NCI-H510A treated with DMSO at 0.1 percent for 48 hours (cell line): ENCODE data around the gene HERPUD1.
A peak's percentile ranks its signal among the peaks of the same experiment; 100 is the strongest.
"Not testable (repeated sequence)": the region's sequence is repeated elsewhere in the genome, so short reads cannot be mapped to it uniquely, and the experiment has no call there.

Experiments used
- DNase-seq: peaks from one replicate; lab custom pipeline; 2025; lab: John Stamatoyannopoulos, UW

Gene HERPUD1, protein sequence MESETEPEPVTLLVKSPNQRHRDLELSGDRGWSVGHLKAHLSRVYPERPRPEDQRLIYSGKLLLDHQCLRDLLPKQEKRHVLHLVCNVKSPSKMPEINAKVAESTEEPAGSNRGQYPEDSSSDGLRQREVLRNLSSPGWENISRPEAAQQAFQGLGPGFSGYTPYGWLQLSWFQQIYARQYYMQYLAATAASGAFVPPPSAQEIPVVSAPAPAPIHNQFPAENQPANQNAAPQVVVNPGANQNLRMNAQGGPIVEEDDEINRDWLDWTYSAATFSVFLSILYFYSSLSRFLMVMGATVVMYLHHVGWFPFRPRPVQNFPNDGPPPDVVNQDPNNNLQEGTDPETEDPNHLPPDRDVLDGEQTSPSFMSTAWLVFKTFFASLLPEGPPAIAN

DNA sequence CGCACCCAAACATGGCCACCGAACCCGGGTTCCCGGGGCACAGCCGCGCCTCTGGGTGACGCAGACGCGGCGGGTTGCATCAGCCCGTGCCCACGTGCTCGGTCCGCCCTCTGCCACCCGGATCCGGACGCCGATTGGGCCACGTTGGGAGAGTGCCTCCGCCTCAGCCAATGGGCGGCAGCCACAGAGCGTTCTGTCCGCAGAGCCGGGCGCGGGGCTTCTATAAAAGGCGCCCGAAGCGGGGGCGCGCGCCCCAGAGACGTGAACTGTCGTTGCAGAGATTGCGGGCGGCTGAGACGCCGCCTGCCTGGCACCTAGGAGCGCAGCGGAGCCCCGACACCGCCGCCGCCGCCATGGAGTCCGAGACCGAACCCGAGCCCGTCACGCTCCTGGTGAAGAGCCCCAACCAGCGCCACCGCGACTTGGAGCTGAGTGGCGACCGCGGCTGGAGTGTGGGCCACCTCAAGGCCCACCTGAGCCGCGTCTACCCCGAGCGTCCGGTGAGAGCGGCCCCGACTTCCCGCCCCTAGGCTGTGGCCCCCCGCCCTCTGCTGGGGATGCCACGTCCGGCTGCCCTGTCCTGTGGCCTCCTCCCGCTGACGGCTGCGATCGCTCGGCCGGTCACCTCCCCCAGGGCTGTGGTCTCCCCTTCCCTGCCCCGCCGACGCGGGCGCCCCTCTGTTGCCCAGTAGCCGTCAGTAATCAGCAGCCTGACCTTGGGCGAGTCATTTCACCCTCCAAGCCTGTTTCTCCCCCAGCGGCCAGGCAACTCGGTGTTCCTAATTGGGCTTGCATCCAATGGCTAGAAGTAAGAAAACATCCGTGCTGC is at the start of gene HERPUD1:
TSS of gene HERPUD1 (plus strand) at position 251 of the 829 bp plus-strand sequence. CDS start at position 354, 103 bp downstream.
- DNase-seq = peak; percentile 87

DNA sequence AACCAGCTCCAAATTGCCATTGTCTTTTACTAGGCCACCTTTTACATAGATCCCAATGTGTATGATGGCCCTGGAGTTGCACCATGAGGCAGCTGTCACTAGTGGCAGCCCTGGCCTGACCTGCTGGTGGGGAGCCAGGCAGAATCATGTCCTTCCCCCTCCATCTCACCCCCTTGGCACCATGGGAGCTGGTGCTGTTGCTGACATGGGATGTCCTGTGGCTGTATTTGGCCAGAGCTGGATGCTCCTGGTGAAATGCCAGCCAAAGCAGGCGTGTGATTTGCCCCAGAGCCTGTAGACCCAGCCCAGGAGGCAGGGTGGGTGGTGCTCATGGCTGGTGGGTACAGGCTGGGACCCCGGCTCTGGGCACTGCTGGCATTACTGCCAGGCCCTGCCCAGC is 48.4 kb upstream of the HERPUD1 start:
- DNase-seq = no peak

- DNase-seq = no peak
Measured at GRCh38 chr16:56884026-56884582, 47.8 kb upstream of the HERPUD1 start.

DNA sequence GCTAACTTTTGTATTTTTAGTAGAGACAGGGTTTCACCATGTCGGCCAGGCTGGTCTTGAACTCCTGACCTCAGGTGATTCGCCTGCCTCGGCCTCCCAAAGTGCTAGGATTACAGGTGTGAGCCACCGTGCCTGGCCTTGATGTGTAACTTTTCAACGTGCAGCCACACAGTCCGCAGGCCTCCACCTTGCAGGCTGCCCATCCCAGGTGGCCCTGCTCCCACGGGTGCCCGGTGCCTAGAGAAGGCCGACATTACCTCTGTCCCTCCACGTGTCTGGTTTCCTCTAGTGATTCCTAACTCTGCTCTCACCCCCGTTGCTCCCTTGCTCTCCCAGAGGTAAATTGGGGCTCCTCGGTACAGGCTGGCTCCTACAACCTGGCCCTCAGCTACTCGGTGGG is 47.0 kb upstream of the HERPUD1 start:
- not testable (repeated sequence) for DNase-seq

DNA sequence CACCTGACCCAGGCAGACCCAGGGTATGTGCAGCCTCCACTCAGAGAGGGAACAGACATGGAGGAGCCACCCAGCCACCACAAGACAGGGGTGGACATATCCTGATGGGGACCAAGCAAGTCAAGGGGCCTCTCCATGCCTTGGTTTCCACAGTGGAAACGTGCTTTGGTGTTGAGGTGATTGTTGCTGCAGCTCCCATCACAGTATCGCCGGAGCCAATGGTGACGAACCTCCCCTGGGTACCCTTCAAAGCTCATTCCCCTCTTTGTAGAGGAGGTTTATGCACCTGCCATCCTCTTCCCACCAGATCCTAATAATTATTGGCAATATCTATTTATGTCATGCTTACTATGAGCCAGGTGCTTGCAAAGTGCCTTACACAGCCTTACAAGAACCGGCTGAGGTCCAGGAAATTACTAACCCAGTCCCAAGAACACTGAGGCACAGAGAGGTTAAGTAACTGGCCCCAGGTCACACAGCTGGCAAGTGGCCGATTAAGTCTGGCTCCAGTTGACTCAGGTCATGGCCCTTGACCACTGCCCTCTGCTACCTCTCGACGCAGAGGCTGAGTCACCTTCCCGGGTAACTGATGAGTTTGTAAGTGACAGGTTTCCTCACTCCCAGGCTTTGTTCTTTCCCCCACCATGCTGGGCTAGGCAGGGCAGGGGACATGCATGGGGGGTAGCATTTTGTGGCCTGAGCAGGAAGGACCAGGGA is 46.3 kb upstream of the HERPUD1 start:
- no peak for DNase-seq

DNA sequence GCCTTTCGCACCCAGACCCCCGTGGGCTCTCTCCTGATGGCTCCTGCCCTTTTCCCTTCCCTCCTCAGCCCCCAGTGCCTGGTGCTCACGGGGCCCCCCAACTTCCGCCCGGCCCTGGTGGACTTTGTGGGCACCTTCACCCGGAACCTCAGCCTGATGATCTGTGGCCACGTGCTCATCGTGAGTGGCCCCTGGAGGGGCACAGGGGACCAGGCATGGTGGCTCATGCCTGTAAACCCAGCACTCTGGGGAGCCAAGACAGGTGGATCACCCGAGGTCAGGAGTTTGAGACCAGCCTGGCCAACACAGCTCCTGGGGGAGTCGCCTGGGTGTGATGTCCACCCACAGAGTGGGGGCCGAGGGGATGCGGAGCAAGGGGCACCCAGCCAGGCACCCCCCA is 45.6 kb upstream of the HERPUD1 start:
- no peak for DNase-seq

DNA sequence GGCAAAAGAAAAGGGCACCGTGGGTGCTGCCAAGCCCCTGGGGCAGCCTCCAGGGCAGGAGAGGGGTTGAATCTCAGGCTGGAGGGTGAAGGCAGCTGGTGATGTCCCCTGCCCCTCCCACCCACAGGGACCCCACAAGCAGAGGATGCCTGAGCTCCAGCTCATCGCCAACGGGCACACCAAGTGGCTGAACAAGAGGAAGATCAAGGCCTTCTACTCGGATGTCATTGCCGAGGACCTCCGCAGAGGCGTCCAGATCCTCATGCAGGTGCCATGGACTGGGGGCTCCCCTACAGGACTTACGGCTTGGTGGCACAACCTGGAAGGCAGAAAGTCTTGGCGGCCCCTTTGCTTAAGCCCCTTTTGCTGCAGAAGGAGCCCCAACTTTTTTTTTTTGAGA is 45.1 kb upstream of the HERPUD1 start:
- no peak for DNase-seq

- DNase-seq = no peak
Measured at GRCh38 chr16:56888806-56889205, 43.1 kb upstream of the HERPUD1 start.

GRCh38 chr16:56889206-56889605 is 42.7 kb upstream of the HERPUD1 start:
- DNase-seq = no peak

- DNase-seq = no peak
Measured at GRCh38 chr16:56891685-56892084, 40.3 kb upstream of the HERPUD1 start.

DNA sequence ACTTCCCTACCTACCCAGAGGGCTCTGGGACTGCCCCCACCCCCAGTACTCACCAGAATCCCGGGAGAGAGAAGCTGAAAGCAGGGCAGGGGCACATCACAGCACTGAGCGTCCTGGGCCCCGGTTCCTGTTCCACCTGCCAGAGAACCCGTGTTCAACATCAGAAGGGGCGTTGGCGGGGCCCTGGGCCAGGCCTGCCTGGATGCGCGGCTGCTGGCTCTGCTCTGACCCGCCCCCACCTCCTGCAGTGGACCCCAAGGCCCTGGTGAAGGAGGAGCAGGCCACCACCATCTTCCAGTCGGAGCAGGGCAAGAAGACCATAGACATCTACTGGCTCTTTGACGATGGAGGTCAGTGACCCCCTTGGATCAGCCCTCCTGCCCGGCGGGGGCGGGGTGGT is 39.2 kb upstream of the HERPUD1 start:
- no peak for DNase-seq

DNA sequence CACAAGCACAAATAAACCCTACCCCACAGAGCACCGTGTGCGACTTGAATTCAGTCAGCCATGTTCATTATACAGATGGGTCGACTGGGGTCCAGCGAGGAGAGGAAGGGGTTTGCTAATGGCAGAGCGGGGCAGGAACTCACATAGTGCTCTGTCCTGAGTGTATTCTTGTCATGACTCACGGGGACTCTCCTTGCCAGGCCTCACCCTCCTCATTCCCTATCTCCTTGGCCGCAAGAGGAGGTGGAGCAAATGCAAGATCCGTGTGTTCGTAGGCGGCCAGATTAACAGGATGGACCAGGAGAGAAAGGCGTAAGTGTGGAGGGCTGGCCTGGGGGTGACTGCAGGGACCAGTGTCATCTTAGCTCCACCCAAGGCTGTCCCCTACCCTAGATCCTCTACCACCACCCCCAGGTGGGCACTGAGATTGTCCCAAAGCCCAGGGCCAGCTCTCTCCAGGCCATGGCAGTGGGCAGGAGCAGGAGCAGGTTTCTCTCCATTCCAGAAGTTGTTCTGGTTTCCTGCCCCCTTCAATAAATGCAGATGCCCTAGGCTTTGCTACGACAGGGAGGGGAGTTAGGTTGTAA is 37.5 kb upstream of the HERPUD1 start:
- DNase-seq = no peak

GRCh38 chr16:56895813-56896212 is 36.1 kb upstream of the HERPUD1 start:
- no peak for DNase-seq

GRCh38 chr16:56896244-56896643 is 35.7 kb upstream of the HERPUD1 start:
- no peak for DNase-seq

DNA sequence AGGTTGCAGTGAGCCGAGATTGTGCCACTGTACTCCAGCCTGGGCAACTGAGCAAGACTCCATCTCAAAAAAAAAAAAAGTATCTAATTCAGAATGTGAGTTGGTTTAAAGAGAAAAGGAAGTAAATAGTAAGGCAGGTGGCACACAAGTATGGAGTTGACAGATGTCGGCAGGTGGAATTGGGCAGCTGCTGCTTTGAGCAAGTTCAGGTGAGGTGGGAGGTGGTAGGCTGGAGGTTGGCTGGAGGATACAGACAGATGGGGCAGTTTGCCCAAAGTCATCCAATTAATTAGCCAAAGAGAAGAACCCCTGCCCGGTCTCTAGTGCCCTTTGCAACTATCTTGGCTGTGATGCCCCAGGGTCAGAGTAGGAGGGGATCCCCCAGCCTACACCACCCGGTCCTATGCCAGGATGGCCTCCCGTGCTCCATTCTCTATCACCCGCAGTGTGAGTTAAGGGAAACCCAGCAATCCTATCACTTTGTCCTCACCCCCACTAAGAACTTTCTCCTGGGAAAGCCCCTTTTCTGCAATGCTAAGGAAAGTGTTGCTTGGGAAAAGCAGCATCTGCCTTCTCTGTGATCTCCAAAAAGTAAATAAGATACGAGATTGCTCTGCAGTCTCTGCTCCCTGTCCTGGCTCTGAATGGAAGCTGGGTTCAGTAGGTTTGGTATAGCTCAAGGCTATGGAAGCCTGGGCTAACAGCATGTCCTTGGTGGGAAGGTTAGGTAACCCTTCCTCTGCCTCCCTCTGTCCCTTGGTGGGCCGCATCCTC is 34.7 kb upstream of the HERPUD1 start:
- peak; percentile 43 for DNase-seq

DNA sequence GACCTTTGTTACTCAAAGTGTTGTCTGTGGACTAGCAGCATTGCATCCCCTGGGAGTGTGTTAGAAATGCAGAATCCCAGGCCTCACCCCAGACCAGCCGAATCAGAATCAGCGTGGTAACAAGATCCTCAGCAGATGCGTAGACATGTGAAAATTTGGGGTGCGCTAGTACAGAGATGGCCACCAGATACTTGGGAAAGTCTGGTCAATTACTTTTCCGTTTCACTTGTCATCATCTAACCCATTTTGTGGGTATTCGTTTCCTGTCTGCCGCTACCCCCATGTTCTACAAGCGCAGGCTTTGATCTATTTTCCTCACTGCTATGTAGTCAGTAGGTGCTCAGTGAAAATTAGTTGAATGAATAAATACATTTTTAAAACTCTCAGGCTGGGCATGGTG is 33.1 kb upstream of the HERPUD1 start:
- no peak for DNase-seq

DNA sequence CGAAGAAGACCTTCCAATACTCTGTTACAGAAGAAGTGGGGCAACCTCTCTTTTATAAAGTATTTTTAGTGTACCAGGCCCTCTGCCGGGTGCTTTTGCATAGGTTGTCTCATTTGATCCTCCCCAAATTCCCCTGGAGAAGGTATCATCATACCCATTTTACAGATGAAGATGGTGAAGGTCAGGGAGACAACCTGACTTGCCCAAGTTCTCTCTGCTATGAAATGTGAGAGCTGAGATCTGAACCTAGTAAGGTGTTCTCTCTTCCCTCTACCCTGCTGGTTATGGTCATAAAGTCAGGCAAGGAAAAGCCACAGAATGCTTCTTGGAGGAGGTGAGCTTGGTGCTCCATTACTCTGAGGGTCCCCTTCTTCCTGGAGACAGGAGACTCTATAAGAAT is 28.1 kb upstream of the HERPUD1 start:
- no peak for DNase-seq

- no peak for DNase-seq
Measured at GRCh38 chr16:56907401-56907800, 24.5 kb upstream of the HERPUD1 start.

- DNase-seq = no peak
Measured at GRCh38 chr16:56909527-56909979, 22.4 kb upstream of the HERPUD1 start.

DNA sequence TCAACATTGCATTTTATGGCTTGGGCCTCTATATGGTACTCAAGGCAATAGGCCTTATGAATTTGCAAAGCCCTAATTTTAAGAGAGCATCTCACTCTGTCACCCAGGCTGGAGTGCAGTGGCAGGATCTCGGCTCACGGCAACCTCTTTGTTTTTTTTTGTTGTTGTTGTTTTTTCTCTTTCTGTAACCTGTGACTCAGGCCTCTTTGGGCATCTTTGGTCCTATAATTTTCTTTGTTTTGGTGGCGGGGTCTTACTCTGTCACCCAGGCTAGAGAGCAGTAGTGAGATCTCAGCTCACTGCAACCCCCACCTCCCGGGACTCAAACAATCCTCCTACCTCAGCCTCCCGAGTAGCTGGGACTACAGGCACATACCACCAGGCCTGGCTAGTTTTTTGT is 21.8 kb upstream of the HERPUD1 start:
- no peak for DNase-seq
